ENCODE data around the gene COL23A1.

Gene COL23A1

GRCh38 chr5:178477802-178478201 lies 112.4 kb downstream of the COL23A1 start:
- no peak for DNase-seq (ENCODE audit: low read depth, low spot score)

GRCh38 chr5:178476972-178477754 lies 113.0 kb downstream of the COL23A1 start:
- DNase-seq (ENCODE audit: low read depth, low spot score) = no peak

- no peak for DNase-seq (ENCODE audit: low read depth, low spot score)
Measured at GRCh38 chr5:178476531-178476930, 113.7 kb downstream of the COL23A1 start.

GRCh38 chr5:178475422-178475821 lies 114.8 kb downstream of the COL23A1 start:
- DNase-seq (ENCODE audit: low read depth, low spot score) = no peak

- DNase-seq (ENCODE audit: low read depth, low spot score) = no peak
Measured at GRCh38 chr5:178474562-178475184, 115.5 kb downstream of the COL23A1 start.

GRCh38 chr5:178473854-178474253 lies 116.3 kb downstream of the COL23A1 start:
- no peak for DNase-seq (ENCODE audit: low read depth, low spot score)

- DNase-seq (ENCODE audit: low read depth, low spot score) = no peak
Measured at GRCh38 chr5:178472138-178472537, 118.1 kb downstream of the COL23A1 start.

- no peak for DNase-seq (ENCODE audit: low read depth, low spot score)
Measured at GRCh38 chr5:178471711-178472110, 118.5 kb downstream of the COL23A1 start.

- no peak for DNase-seq (ENCODE audit: low read depth, low spot score)
Measured at GRCh38 chr5:178470760-178471025, 119.5 kb downstream of the COL23A1 start.

- DNase-seq (ENCODE audit: low read depth, low spot score) = no peak
Measured at GRCh38 chr5:178469975-178470759, 120.0 kb downstream of the COL23A1 start.

- DNase-seq (ENCODE audit: low read depth, low spot score) = no peak
Measured at GRCh38 chr5:178469011-178469974, 120.9 kb downstream of the COL23A1 start.

GRCh38 chr5:178468196-178468685 lies 122.0 kb downstream of the COL23A1 start:
- no peak for DNase-seq (ENCODE audit: low read depth, low spot score)

GRCh38 chr5:178467568-178468195 lies 122.5 kb downstream of the COL23A1 start:
- DNase-seq (ENCODE audit: low read depth, low spot score) = no peak

- no peak for DNase-seq (ENCODE audit: low read depth, low spot score)
Measured at GRCh38 chr5:178467205-178467567, 123.0 kb downstream of the COL23A1 start.

GRCh38 chr5:178466342-178466741 lies 123.9 kb downstream of the COL23A1 start:
- no peak for DNase-seq (ENCODE audit: low read depth, low spot score)

- no peak for DNase-seq (ENCODE audit: low read depth, low spot score)
Measured at GRCh38 chr5:178465861-178466288, 124.3 kb downstream of the COL23A1 start.

- no peak for DNase-seq (ENCODE audit: low read depth, low spot score)
Measured at GRCh38 chr5:178465228-178465860, 124.8 kb downstream of the COL23A1 start.

- DNase-seq (ENCODE audit: low read depth, low spot score) = no peak
Measured at GRCh38 chr5:178464431-178465048, 125.7 kb downstream of the COL23A1 start.

- no peak for DNase-seq (ENCODE audit: low read depth, low spot score)
Measured at GRCh38 chr5:178463321-178464155, 126.7 kb downstream of the COL23A1 start.

All from iPS DF 19.7 (cell line).